Neural cell (in vitro differentiated cells): ENCODE results near the gene NELFA.

Experiments
- EP300 ChIP-seq: fragments of 450-650 bp; conservative IDR thresholded peaks from 2 replicates; pipeline ENCODE4 v1.6.1; 2014; ENCODE audit warnings: antibody characterized with exemption, mild to moderate bottlenecking, moderate library complexity; ENCODE audit not compliant: poor library complexity, severe bottlenecking
- EZH2 ChIP-seq: fragments of 200-600, 300-800 bp; shearing (Covaris generic), sonication (generic); IDR thresholded peaks from 2 replicates; pipeline ENCODE4 v1.6.1; 2014; ENCODE audit warnings: antibody characterized with exemption, low read length, borderline replicate concordance, mild to moderate bottlenecking; ENCODE audit not compliant: insufficient read depth, poor library complexity, severe bottlenecking
- POLR2AphosphoS5 ChIP-seq: IDR thresholded peaks from 2 replicates; pipeline ENCODE4 v1.6.1; 2012
- TAF1 ChIP-seq: IDR thresholded peaks from 2 replicates; pipeline ENCODE4 v1.6.1; 2012; ENCODE audit warnings: low read depth
- TF ChIP-seq, protein P1 (sequence below): fragments of 450-650 bp; IDR thresholded peaks from 2 replicates; pipeline ENCODE4 v1.5.1; 2014; ENCODE audit warnings: antibody characterized with exemption, mild to moderate bottlenecking, moderate library complexity; ENCODE audit not compliant: poor library complexity, severe bottlenecking
- TF ChIP-seq, protein P2 (sequence below): IDR thresholded peaks from 2 replicates; pipeline ENCODE4 v1.6.1; 2012; ENCODE audit warnings: borderline replicate concordance

DNA sequence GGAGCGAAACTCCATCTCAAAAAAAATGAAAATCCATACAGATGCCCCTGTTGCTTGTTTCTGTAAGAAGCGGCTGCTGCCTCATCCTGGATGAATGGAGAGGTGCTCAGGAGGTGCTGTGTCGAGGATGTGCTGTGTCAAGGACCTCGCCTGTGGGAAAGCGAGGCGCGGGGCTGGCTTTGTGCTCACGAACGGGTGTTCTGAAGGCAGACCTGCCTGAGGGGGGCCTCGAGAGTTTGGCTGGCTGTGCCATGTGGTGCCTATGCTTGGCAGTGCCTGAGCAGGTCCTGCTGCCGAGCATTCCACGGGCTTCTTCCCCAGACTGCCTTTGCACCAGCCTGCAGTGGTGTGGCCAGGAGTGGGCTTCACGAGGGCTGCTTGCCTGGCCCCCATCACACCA is 76.0 kb downstream of the NELFA start:
- TF ChIP-seq EZH2 (no peak), POLR2AphosphoS5 (no peak), TAF1 (no peak), EP300 (no peak)
- TF ChIP-seq, protein P1, sequence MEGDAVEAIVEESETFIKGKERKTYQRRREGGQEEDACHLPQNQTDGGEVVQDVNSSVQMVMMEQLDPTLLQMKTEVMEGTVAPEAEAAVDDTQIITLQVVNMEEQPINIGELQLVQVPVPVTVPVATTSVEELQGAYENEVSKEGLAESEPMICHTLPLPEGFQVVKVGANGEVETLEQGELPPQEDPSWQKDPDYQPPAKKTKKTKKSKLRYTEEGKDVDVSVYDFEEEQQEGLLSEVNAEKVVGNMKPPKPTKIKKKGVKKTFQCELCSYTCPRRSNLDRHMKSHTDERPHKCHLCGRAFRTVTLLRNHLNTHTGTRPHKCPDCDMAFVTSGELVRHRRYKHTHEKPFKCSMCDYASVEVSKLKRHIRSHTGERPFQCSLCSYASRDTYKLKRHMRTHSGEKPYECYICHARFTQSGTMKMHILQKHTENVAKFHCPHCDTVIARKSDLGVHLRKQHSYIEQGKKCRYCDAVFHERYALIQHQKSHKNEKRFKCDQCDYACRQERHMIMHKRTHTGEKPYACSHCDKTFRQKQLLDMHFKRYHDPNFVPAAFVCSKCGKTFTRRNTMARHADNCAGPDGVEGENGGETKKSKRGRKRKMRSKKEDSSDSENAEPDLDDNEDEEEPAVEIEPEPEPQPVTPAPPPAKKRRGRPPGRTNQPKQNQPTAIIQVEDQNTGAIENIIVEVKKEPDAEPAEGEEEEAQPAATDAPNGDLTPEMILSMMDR: no peak
- TF ChIP-seq, protein P2, sequence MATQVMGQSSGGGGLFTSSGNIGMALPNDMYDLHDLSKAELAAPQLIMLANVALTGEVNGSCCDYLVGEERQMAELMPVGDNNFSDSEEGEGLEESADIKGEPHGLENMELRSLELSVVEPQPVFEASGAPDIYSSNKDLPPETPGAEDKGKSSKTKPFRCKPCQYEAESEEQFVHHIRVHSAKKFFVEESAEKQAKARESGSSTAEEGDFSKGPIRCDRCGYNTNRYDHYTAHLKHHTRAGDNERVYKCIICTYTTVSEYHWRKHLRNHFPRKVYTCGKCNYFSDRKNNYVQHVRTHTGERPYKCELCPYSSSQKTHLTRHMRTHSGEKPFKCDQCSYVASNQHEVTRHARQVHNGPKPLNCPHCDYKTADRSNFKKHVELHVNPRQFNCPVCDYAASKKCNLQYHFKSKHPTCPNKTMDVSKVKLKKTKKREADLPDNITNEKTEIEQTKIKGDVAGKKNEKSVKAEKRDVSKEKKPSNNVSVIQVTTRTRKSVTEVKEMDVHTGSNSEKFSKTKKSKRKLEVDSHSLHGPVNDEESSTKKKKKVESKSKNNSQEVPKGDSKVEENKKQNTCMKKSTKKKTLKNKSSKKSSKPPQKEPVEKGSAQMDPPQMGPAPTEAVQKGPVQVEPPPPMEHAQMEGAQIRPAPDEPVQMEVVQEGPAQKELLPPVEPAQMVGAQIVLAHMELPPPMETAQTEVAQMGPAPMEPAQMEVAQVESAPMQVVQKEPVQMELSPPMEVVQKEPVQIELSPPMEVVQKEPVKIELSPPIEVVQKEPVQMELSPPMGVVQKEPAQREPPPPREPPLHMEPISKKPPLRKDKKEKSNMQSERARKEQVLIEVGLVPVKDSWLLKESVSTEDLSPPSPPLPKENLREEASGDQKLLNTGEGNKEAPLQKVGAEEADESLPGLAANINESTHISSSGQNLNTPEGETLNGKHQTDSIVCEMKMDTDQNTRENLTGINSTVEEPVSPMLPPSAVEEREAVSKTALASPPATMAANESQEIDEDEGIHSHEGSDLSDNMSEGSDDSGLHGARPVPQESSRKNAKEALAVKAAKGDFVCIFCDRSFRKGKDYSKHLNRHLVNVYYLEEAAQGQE: no peak
